Stimulated activated naive CD4-positive, alpha-beta T cell (primary cell): ENCODE data around the gene PDE8B.

Source experiments
- DNase-seq, 6 experiments: peaks; one replicate each; lab custom pipeline; 2025; lab: John Stamatoyannopoulos, UW

Gene PDE8B

DNA sequence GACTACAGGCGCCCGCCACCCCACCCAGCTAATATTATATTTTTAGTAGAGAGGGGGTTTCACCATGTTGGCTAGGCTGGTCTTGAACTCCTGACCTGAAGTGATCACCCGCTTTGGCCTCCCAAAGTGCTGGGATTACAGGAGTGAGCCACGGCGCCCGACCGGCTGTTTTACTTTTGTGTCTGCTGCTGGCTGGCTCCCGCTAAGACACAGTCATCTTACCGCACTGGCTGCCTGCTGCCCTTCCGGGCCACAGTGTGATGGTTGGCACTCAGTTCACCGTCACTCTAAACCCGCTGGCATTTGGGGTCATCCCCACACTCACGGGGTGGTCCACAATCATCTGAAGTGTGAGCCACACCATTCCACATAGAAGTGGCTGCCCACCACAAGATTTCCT lies 188.0 kb downstream of the PDE8B start:
- no peak for DNase-seq

- DNase-seq: no peak
Observed at GRCh38 chr5:77398896-77399295, 188.4 kb downstream of the PDE8B start.

DNA sequence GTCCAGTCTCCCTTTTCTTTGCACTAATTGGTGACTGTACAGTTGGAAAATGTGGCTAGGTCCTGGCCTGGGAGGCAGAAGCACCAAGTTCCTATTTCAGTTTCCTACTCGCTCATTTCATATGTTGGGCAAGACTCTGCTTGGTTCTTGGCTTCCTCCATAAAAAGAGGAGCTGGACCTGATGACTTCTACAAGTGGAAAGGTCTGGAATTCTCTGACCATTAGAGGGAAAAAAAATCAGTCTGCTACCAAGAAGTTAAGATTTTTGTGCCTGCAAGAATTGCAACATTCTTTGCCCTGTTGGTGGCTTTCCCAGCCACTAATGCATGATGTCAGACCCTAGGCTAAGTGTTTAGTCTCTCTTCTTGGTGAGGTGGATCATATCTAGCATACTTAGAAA lies 190.2 kb downstream of the PDE8B start:
- no peak for DNase-seq

GRCh38 chr5:77402796-77403195 lies 192.3 kb downstream of the PDE8B start:
- DNase-seq: no peak

- DNase-seq: no peak
Observed at GRCh38 chr5:77407152-77407551, 196.7 kb downstream of the PDE8B start.

GRCh38 chr5:77409870-77410621 lies 199.6 kb downstream of the PDE8B start:
- DNase-seq: no peak

GRCh38 chr5:77413049-77413448 lies 202.6 kb downstream of the PDE8B start:
- DNase-seq: no peak

- DNase-seq: no peak
Observed at GRCh38 chr5:77418162-77418561, 207.7 kb downstream of the PDE8B start.

DNA sequence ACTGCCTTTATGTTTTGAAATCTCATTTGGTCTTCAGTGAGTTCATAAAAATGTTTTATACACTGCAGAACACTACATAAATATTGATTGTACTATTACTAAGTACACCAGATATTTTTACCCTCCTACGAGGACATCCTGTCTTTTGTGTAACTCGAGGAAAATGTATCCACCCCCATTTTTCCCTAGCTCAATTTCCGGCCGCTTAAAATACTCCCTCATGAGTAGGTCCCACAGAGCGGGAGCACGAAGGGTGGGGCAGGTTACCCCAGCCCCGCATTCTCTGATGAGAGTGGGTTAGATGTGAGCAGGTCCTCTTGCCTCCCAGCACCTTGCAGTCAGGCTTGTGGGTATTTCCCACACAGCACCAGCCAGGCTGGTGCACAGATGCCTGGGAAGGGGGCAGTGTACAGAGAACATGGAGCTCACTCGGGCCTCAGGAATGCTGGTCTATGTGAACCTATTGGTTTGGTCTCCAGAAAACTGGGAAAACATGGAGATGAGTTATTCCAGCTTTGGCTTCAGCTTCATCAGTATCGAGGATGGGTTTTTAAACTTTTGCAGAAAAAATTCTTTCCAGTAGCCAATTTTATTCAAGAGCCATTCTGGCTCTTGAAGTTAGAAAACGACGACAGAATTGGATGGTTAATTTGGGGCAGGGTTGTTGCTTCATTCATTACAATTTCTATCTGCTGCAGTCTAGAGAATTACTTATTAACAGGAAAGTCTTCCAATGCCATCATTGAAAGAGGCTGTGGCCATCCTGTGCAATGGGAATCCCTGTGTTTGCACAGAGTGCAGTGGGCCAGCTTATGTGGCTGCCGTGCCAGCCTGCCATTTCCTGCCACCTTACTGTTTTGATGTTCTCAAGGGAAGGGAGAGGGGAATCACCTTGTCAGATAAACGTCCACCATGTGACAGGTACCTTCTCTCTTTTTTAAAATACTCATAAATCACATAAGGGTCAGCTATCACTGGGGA lies 208.4 kb downstream of the PDE8B start:
- no peak for DNase-seq

DNA sequence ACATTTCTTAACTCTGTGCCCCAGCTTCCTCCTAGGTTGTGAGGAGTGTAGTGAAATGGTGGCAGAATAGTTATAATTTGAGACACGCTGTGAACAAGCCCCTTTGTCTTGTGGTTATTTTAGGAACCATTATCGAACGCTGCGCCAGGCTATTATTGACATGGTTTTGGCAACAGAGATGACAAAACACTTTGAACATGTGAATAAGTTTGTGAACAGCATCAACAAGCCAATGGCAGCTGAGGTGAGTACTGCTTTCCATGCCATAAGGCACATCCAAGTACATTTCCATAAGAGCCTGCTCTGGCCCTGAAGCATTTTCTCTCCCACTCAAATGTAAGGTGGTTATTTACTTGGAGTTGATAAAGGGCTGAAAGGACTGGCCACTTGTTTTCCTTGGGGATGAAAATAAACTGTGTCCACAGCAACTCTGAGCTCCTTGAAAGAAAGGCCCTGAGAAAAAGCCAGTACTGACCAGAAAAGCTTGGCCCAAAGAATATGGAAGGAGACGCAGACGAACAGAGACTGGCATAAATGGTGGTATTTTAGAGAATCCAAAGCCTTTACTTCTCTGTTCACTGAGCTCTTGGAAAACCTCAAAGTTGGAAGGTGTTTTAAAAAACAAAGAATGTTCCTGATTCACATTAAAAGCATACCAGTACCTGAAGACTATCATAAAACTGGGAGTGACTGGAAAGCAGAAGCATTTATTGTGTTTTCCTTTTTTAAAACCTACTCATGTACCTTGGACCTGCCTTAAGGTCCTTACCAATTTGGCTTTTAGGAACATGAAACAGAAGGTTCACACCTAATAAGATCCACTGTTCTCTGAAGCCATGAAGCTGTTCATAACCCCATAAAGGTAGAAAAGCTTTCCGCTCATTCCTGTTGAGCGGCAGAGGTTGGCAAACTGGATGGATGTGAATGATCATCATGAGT lies 209.4 kb downstream of the PDE8B start:
- DNase-seq: no peak

DNA sequence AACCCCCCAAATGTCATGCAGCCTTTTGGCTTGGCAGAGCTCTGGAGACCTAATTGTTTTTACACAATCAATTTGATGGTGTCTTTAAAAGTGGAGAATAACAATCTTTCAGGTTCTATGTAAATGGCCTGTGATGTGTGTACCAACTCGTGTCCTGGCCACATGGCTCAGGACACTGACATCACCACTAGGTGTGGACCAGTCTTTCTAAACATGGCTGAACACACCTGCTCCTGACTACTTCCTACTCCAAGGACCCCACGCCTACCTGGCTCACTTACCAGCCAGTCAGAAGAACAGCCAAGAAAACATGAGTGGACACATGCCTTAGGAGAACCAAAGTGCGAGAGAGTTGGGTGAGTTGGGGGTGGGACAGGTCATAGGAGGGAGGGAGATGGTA lies 210.5 kb downstream of the PDE8B start:
- DNase-seq: no peak

- no peak for DNase-seq
Observed at GRCh38 chr5:77423022-77423750, 212.7 kb downstream of the PDE8B start.

GRCh38 chr5:77424921-77425320 lies 214.4 kb downstream of the PDE8B start:
- no peak for DNase-seq

DNA sequence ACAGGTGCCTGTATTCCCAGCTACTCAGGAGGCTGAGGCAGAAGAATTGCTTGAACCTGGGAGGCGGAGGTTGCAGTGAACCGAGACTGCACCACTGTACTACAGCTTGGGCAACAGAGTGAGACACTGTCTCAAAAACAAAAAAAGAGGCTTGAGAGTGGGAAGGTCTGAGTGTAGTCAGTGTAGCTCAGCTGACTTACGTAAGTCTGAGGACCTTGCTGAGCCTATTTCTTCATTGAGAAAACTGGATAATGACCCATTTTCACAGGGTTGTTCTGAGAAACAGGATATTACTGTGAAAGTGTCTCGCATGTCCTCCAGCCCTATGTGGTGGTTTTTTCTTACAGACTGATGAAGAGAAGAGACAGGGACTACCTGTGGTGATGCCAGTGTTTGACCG lies 214.9 kb downstream of the PDE8B start:
- DNase-seq: no peak

DNA sequence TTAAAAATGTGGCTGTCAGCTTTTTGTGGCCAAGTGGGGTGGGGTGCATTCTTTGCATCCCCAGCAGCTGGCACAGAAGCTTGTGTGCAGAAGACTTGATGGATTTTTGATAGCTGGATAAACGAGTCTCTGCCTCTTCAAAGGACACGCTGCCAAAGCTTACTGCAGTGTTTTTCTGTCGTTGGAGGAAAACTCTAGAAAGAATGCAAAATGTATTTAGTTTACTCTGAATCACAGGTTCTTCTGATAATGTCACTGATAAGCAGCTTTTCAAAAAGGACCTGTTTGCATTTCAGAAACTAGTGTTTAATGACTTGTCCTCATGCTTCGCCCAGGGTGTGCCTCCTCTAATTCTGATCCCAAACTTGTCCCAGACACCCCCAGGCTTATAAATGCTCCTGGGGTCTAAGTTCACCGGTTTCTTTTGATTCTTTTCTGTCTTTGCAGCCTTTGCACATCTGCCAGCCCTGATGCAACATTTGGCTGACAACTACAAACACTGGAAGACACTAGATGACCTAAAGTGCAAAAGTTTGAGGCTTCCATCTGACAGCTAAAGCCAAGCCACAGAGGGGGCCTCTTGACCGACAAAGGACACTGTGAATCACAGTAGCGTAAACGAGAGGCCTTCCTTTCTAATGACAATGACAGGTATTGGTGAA lies 215.6 kb downstream of the PDE8B start:
- no peak for DNase-seq

- DNase-seq: no peak
Observed at GRCh38 chr5:77426670-77427069, 216.2 kb downstream of the PDE8B start.

DNA sequence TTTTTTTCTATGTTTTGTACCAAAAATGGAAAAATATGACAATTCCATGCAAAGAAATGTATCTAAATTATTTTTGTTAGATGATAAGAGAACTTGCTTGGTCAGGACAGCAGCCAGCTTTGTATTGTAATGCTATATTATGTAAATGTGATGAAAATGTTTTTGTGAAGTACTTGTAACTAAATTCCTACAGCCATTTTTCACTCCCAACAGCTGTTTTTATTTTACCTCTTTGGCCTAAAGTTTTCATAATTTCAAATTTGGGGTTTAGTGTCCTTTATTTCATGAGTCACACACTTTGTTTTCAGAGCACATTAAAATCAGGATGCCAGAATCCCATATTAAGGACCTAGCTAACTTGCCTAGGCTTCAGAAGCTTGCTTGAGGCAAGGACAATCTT lies 217.5 kb downstream of the PDE8B start:
- no peak for DNase-seq

- DNase-seq: no peak
Observed at GRCh38 chr5:77428526-77428925, 218.0 kb downstream of the PDE8B start.

DNA sequence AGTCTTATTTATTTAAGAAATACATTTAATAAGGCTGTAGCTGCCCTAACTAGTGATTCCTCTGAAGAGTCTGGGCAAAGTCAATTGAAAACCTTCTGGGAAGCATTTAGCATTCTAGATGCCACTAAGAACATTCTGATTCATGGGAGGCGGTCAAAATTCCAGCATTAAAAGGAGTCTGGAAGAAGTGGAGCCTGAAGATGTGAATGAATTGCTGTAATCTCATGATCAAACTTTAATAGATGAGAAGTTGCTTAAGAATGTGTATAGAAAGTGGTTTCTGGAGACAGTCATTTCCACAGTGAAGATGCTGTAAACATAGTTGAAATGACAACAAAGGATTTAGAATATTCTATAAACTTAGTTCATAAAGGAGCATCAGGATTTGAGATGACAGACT lies 220.2 kb downstream of the PDE8B start:
- no peak for DNase-seq

DNA sequence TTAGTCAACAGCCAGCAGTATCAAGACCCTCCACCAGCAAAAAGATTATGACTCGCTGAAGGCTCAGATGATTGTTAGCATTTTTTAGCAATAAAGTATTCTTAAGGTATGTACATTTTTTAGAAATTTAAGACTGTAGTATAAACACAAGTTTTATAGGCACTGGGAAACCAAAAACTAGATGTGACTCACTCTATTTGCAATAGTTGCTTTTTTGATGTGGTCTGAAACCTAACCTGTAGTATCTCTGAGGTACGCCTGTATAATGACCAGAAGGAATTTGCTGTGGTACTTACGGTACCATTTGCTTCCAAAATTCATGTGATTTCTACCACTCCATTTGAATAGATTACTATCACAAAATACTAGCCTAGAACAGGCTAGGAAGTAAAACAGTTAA lies 220.8 kb downstream of the PDE8B start:
- DNase-seq: no peak

DNA sequence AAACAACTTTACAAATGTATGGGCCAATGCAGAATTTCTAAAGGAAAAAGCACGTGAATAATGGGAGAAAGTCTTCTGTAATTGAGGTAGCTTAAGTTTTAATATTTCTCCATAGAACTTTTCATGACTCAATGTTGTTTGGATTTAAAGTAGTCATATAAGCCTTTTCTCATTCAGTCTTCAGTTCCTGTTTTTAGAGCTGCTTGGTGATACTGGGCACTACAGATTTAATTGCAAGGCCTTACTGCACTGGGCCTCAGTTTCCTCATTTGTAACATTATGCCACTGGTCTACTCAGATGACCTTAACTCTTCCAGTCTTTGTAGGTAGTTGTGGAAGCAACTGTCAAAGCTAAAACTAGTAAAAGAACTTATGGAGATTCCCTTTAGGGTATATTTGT lies 221.2 kb downstream of the PDE8B start:
- DNase-seq: no peak
